GM13976 (cell line): ENCODE measurements around the gene FLT1.

Experiments used
- DNase-seq: peaks from one replicate; pipeline ENCODE4 v3.0.0; 2012; ENCODE audit warnings: low spot score
- in situ Hi-C: fragments of 300-500 bp; cut with MboI; formaldehyde crosslinking; loops from one replicate; pipeline ENCODE4 v1.12.0; 2022; ENCODE audit warnings: low sequenced_read_pairs, mixed read lengths, inconsistent platforms; ENCODE audit not compliant: unreplicated experiment
- TF ChIP-seq, protein P1 (sequence below): IDR thresholded peaks from 2 replicates; pipeline ENCODE4 v1.5.1; 2012; ENCODE audit warnings: borderline replicate concordance, mild to moderate bottlenecking; ENCODE audit not compliant: insufficient read depth; ENCODE audit errors: extremely low read depth, missing control alignments, control extremely low read depth

Gene FLT1

DNA sequence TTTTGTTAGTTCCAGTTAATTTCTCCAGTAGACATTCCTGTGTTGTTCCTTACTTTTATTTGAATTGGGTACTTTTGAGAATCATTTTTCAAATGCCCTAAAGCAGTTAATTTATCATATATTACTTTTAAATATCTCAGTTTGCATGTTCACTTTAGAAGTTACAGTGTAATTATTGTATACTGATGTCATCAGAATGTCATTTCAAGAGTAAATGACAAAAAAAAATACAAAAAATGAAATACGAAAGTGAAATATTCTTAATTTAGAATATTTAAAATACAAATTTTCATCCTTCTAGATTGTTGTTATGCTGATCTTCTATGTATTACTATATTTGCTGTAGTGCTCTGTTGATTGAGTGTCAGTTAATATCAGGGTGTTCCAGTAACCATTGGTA is 242.4 kb downstream of the FLT1 start:
- no peak for DNase-seq
- in situ Hi-C loops = no loop called here
- TF ChIP-seq, protein P1, sequence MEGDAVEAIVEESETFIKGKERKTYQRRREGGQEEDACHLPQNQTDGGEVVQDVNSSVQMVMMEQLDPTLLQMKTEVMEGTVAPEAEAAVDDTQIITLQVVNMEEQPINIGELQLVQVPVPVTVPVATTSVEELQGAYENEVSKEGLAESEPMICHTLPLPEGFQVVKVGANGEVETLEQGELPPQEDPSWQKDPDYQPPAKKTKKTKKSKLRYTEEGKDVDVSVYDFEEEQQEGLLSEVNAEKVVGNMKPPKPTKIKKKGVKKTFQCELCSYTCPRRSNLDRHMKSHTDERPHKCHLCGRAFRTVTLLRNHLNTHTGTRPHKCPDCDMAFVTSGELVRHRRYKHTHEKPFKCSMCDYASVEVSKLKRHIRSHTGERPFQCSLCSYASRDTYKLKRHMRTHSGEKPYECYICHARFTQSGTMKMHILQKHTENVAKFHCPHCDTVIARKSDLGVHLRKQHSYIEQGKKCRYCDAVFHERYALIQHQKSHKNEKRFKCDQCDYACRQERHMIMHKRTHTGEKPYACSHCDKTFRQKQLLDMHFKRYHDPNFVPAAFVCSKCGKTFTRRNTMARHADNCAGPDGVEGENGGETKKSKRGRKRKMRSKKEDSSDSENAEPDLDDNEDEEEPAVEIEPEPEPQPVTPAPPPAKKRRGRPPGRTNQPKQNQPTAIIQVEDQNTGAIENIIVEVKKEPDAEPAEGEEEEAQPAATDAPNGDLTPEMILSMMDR = no peak

DNA sequence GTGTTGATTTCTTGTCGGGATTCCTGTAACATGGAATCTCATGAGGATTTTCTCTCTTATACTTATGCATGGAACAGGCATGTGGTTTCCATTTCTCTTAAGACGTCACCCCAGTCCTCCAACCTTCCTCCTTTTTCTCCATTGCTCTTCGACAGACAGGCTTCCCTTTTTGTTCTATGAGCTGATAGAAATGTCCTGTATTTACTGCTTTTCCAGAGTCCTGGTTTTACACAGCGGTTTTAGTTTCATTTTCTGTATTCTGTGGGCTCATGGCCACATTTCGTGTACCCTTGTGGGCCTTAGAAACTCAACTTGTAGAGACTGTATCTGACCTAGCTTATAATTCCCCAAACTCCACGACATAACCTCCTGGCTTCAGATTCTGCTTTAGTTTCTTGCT is 243.5 kb downstream of the FLT1 start:
- in situ Hi-C loops = no loop called here
- TF ChIP-seq, protein P1 = no peak
- DNase-seq = no peak

DNA sequence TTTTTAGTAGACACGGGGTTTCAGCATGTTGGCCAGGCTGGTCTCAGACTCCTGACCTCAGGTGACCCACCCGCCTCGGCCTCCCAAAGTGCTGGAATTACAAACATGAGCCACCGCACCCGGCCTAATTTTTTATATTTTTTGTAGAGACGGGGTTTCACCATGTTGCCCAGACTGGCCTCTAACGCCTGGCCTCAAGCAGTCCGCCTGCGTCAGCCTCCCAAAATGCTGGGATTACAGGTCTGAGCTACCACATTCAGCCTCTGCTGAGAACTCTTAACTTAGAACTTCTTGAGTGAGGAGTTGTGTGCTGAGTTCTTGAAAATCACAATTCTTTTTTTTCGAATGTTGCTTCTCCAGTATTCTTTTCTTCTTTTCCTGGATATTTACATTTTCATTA is 244.4 kb downstream of the FLT1 start:
- TF ChIP-seq, protein P1 = no peak
- in situ Hi-C loops = no loop called here
- no peak for DNase-seq
